HEK293 (cell line): ENCODE results near the gene CCDC116.

Experiments
- IKZF3 ChIP-seq: fragments of 450-650 bp; IDR thresholded peaks from 2 replicates; pipeline ENCODE4 v1.5.0; 2018; ENCODE audit warnings: missing biosample characterization, mild to moderate bottlenecking, missing genetic modification characterization, moderate library complexity
- KLF16 ChIP-seq: fragments of 450-650 bp; formaldehyde crosslinking; IDR thresholded peaks from 2 replicates; pipeline ENCODE4 v1.5.1; 2017; ENCODE audit warnings: missing biosample characterization, missing genetic modification characterization
- KLF7 ChIP-seq: fragments of 450-650 bp; formaldehyde crosslinking; IDR thresholded peaks from 2 replicates; pipeline ENCODE4 v1.5.1; 2016; ENCODE audit warnings: missing biosample characterization, missing genetic modification characterization, borderline replicate concordance
- KLF9 ChIP-seq: fragments of 450-650 bp; formaldehyde crosslinking; IDR thresholded peaks from 2 replicates; pipeline ENCODE4 v1.5.1; 2016; ENCODE audit warnings: missing biosample characterization, missing genetic modification characterization, low read depth
- MZF1 ChIP-seq: fragments of 450-650 bp; formaldehyde crosslinking; IDR thresholded peaks from 2 replicates; pipeline ENCODE4 v1.5.1; 2017; ENCODE audit warnings: missing biosample characterization, missing genetic modification characterization, borderline replicate concordance
- SCRT2 ChIP-seq: fragments of 450-650 bp; formaldehyde crosslinking; IDR thresholded peaks from 2 replicates; pipeline ENCODE4 v1.5.1; 2016; ENCODE audit warnings: missing biosample characterization, missing genetic modification characterization
- TRIM28 ChIP-seq: IDR thresholded peaks from 2 replicates; pipeline ENCODE4 v1.6.1; 2011; ENCODE audit warnings: low read length, control low read depth, borderline replicate concordance
- ZBTB11 ChIP-seq: fragments of 450-650 bp; formaldehyde crosslinking; conservative IDR thresholded peaks from 2 replicates; pipeline ENCODE4 v1.5.1; 2016; ENCODE audit warnings: low read depth, missing biosample characterization, missing genetic modification characterization
- ZBTB48 ChIP-seq: fragments of 450-650 bp; formaldehyde crosslinking; IDR thresholded peaks from 2 replicates; pipeline ENCODE4 v1.5.1; 2016; ENCODE audit warnings: missing biosample characterization, missing genetic modification characterization
- ZBTB8A ChIP-seq: fragments of 450-650 bp; formaldehyde crosslinking; IDR thresholded peaks from 2 replicates; pipeline ENCODE4 v1.5.1; 2016; ENCODE audit warnings: missing biosample characterization, missing genetic modification characterization
- ZFP3 ChIP-seq: fragments of 450-650 bp; formaldehyde crosslinking; IDR thresholded peaks from 2 replicates; pipeline ENCODE4 v1.5.1; 2016; ENCODE audit warnings: low read depth, missing biosample characterization, missing genetic modification characterization
- ZNF10 ChIP-seq: fragments of 450-650 bp; formaldehyde crosslinking; IDR thresholded peaks from 2 replicates; pipeline ENCODE4 v1.5.1; 2017; ENCODE audit warnings: missing biosample characterization, missing genetic modification characterization
- ZNF114 ChIP-seq: fragments of 450-650 bp; formaldehyde crosslinking; IDR thresholded peaks from 2 replicates; pipeline ENCODE4 v1.5.0; 2017; ENCODE audit warnings: missing biosample characterization, missing genetic modification characterization
- ZNF202 ChIP-seq: fragments of 450-650 bp; formaldehyde crosslinking; IDR thresholded peaks from 2 replicates; pipeline ENCODE4 v1.5.1; 2016; ENCODE audit warnings: missing biosample characterization, missing genetic modification characterization, borderline replicate concordance
- ZNF211 ChIP-seq: fragments of 450-650 bp; formaldehyde crosslinking; IDR thresholded peaks from 2 replicates; pipeline ENCODE4 v1.5.1; 2016; ENCODE audit warnings: low read depth, missing biosample characterization, missing genetic modification characterization
- ZNF239 ChIP-seq: fragments of 450-650 bp; formaldehyde crosslinking; IDR thresholded peaks from 2 replicates; pipeline ENCODE4 v1.5.1; 2016; ENCODE audit warnings: missing biosample characterization, missing genetic modification characterization
- ZNF24 ChIP-seq: fragments of 450-650 bp; formaldehyde crosslinking; IDR thresholded peaks from 2 replicates; pipeline ENCODE4 v1.5.1; 2016; ENCODE audit warnings: missing biosample characterization, missing genetic modification characterization
- ZNF335 ChIP-seq: fragments of 450-650 bp; formaldehyde crosslinking; conservative IDR thresholded peaks from 2 replicates; pipeline ENCODE4 v1.5.1; 2016; ENCODE audit warnings: missing biosample characterization, missing genetic modification characterization
- ZNF366 ChIP-seq: fragments of 450-650 bp; formaldehyde crosslinking; conservative IDR thresholded peaks from 2 replicates; pipeline ENCODE4 v1.5.1; 2016; ENCODE audit warnings: missing biosample characterization, missing genetic modification characterization
- ZNF37A ChIP-seq: fragments of 450-650 bp; IDR thresholded peaks from 2 replicates; pipeline ENCODE4 v1.5.1; 2018; ENCODE audit warnings: missing biosample characterization, missing genetic modification characterization
- ZNF513 ChIP-seq: fragments of 450-650 bp; IDR thresholded peaks from 2 replicates; pipeline ENCODE4 v1.5.1; 2018; ENCODE audit warnings: missing biosample characterization, missing genetic modification characterization
- ZNF549 ChIP-seq: fragments of 450-650 bp; IDR thresholded peaks from 2 replicates; pipeline ENCODE4 v1.5.1; 2018; ENCODE audit warnings: missing biosample characterization, missing genetic modification characterization, mild to moderate bottlenecking, inconsistent platforms, moderate library complexity
- ZNF596 ChIP-seq: fragments of 450-650 bp; IDR thresholded peaks from 2 replicates; pipeline ENCODE4 v1.5.0; 2018; ENCODE audit warnings: missing biosample characterization, mild to moderate bottlenecking, missing genetic modification characterization, moderate library complexity
- ZNF600 ChIP-seq: fragments of 450-650 bp; formaldehyde crosslinking; IDR thresholded peaks from 2 replicates; pipeline ENCODE4 v1.5.1; 2016; ENCODE audit warnings: missing biosample characterization, missing genetic modification characterization
- ZNF610 ChIP-seq: fragments of 450-650 bp; formaldehyde crosslinking; IDR thresholded peaks from 2 replicates; pipeline ENCODE4 v1.5.1; 2016; ENCODE audit warnings: missing biosample characterization, missing genetic modification characterization, borderline replicate concordance
- ZNF677 ChIP-seq: fragments of 450-650 bp; IDR thresholded peaks from 2 replicates; pipeline ENCODE4 v1.5.0; 2018; ENCODE audit warnings: missing biosample characterization, mild to moderate bottlenecking, missing genetic modification characterization, moderate library complexity
- ZNF701 ChIP-seq: fragments of 450-650 bp; formaldehyde crosslinking; IDR thresholded peaks from 2 replicates; pipeline ENCODE4 v1.5.1; 2016; ENCODE audit warnings: missing biosample characterization, missing genetic modification characterization
- ZNF76 ChIP-seq: fragments of 450-650 bp; formaldehyde crosslinking; IDR thresholded peaks from 2 replicates; pipeline ENCODE4; 2016; ENCODE audit warnings: low read depth, missing biosample characterization, missing genetic modification characterization, borderline replicate concordance
- ZNF776 ChIP-seq: fragments of 450-650 bp; formaldehyde crosslinking; IDR thresholded peaks from 2 replicates; pipeline ENCODE4 v1.5.0; 2017; ENCODE audit warnings: missing biosample characterization, missing genetic modification characterization, borderline replicate concordance
- ZNF777 ChIP-seq: fragments of 450-650 bp; formaldehyde crosslinking; IDR thresholded peaks from 2 replicates; pipeline ENCODE4 v1.5.1; 2017; ENCODE audit warnings: missing biosample characterization, missing genetic modification characterization, borderline replicate concordance
- ZNF792 ChIP-seq: fragments of 450-650 bp; formaldehyde crosslinking; IDR thresholded peaks from 2 replicates; pipeline ENCODE4 v1.5.1; 2016; ENCODE audit warnings: missing biosample characterization, missing genetic modification characterization
- ZNF837 ChIP-seq: fragments of 450-650 bp; formaldehyde crosslinking; IDR thresholded peaks from 2 replicates; pipeline ENCODE4 v1.5.1; 2016; ENCODE audit warnings: missing biosample characterization, missing genetic modification characterization
- TF ChIP-seq, protein P1 (sequence below): fragments of 450-650 bp; formaldehyde crosslinking; IDR thresholded peaks from 2 replicates; pipeline ENCODE4 v1.5.1; 2016; ENCODE audit warnings: missing biosample characterization, missing genetic modification characterization
- TF ChIP-seq, protein P2 (sequence below): fragments of 450-650 bp; formaldehyde crosslinking; IDR thresholded peaks from 2 replicates; pipeline ENCODE4 v1.5.1; 2016; ENCODE audit warnings: missing biosample characterization, missing genetic modification characterization

CCDC116 gene

GRCh38 chr22:21641789-21642583 lies 9.4 kb downstream of the CCDC116 start, which contains the start of gene SDF2L1 (continued):
- TF ChIP-seq ZNF24 (tag by site-specific recombination) = 0 out of 2 replicates have a peak, but pooled peaks have one; percentile 7
- no peak for TF ChIP-seq ZNF596 (tag by site-specific recombination)
- TF ChIP-seq MZF1 (tag by site-specific recombination) = no peak
- no peak for TF ChIP-seq ZNF114 (tag by site-specific recombination)
- no peak for TF ChIP-seq ZFP3
- TF ChIP-seq KLF7 (tag by site-specific recombination) = no peak
- TF ChIP-seq SCRT2 = no peak
- TF ChIP-seq ZNF549 = no peak
- no peak for TF ChIP-seq ZNF202 (tag by site-specific recombination)
- no peak for TF ChIP-seq IKZF3
- TF ChIP-seq ZBTB48 (tag by site-specific recombination) = peak; percentile 75
- TF ChIP-seq KLF9 (tag by site-specific recombination) = peak; percentile 18
- TF ChIP-seq ZNF677 (tag by site-specific recombination) = no peak
- no peak for TF ChIP-seq ZNF366 (tag by site-specific recombination)
- TF ChIP-seq ZNF239 = no peak
- TF ChIP-seq KLF16 (tag by site-specific recombination) = peak; percentile 47; the same call in 1 of the 2 replicates
- peak; percentile 66 for TF ChIP-seq ZNF600 (tag by site-specific recombination)
- no peak for TF ChIP-seq ZNF513 (tag by site-specific recombination)
- TF ChIP-seq TRIM28 = no peak
- TF ChIP-seq, protein P1, sequence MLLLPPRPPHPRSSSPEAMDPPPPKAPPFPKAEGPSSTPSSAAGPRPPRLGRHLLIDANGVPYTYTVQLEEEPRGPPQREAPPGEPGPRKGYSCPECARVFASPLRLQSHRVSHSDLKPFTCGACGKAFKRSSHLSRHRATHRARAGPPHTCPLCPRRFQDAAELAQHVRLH (tag by site-specific recombination) = no peak
- no peak for TF ChIP-seq ZNF792
- peak; percentile 51 for TF ChIP-seq ZNF335
- no peak for TF ChIP-seq ZBTB11 (tag by site-specific recombination)
- TF ChIP-seq ZNF76 (tag by site-specific recombination) = 0 out of 2 replicates have a peak, but pooled peaks have one; percentile 23
- no peak; the same call in 1 of the 2 replicates for TF ChIP-seq ZBTB8A (tag by site-specific recombination)
- no peak for TF ChIP-seq ZNF10
- no peak for TF ChIP-seq ZNF701 (tag by site-specific recombination)
- TF ChIP-seq ZNF777 (tag by site-specific recombination) = no peak
- no peak for TF ChIP-seq ZNF37A (tag by site-specific recombination)
- TF ChIP-seq ZNF776 (tag by site-specific recombination) = no peak
- no peak for TF ChIP-seq ZNF610 (tag by site-specific recombination)
- TF ChIP-seq ZNF837 = no peak
- TF ChIP-seq ZNF211 (tag by site-specific recombination) = no peak
- TF ChIP-seq, protein P2, sequence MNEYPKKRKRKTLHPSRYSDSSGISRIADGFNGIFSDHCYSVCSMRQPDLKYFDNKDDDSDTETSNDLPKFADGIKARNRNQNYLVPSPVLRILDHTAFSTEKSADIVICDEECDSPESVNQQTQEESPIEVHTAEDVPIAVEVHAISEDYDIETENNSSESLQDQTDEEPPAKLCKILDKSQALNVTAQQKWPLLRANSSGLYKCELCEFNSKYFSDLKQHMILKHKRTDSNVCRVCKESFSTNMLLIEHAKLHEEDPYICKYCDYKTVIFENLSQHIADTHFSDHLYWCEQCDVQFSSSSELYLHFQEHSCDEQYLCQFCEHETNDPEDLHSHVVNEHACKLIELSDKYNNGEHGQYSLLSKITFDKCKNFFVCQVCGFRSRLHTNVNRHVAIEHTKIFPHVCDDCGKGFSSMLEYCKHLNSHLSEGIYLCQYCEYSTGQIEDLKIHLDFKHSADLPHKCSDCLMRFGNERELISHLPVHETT (tag by site-specific recombination) = no peak
